Activated CD4-positive, alpha-beta T cell treated with anti-CD3 and anti-CD28 coated beads for 24 hours (primary cell): ENCODE results near the gene LRRC2.

ENCODE experiments used
- DNase-seq, 2 donors: peaks; one replicate each; pipeline ENCODE4 v3.0.0-alpha.2; 2020; ENCODE audit warnings: low read depth in 2 of 2

LRRC2 gene

GRCh38 chr3:46477756-46478155 lies 88.3 kb downstream of the LRRC2 start:
- DNase-seq, result no peak

DNA sequence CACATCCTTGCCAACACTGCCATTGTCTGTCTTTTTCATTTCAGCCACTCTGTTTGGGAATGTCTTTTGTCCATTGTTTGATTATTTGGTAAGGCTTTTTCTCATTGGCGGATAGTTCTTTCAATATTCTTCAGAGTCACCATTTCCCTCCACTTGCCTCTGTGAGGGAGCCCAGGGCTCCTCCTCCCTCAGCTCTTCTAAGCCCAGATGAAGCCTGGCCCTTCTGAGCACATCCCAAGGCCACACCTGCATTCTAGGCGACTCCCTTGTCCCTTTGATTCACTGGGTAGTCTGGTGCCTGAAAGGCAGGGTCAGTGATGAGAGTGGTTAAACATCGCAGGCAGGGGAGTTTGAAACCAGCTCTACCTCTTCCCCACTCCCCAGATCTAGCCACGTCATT lies 89.0 kb downstream of the LRRC2 start:
- DNase-seq, result no peak

DNA sequence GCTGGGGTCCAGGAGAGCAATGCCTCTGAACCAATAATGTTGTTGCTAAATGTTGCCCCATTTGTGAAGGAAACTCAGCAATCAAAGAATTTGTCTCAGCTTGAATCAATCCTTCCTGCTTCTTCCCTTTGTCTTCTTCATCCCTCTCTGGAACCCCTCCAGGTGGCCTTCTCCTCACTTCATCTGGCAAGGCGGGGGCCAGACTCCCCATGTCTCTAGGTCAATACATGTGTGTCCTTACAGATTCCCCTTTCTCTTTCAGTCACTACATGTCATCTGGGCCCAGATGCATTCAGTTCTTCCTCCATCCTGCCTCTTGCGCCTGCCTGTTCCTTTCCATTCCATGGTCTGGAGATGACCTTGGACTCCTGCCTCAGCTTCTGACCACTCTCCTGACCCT lies 93.4 kb downstream of the LRRC2 start:
- DNase-seq, result no peak

GRCh38 chr3:46471371-46471914 lies 94.7 kb downstream of the LRRC2 start:
- no peak for DNase-seq

- DNase-seq, result no peak
These were observed 95.3 kb downstream of the LRRC2 start for GRCh38 chr3:46470831-46471230.

DNA sequence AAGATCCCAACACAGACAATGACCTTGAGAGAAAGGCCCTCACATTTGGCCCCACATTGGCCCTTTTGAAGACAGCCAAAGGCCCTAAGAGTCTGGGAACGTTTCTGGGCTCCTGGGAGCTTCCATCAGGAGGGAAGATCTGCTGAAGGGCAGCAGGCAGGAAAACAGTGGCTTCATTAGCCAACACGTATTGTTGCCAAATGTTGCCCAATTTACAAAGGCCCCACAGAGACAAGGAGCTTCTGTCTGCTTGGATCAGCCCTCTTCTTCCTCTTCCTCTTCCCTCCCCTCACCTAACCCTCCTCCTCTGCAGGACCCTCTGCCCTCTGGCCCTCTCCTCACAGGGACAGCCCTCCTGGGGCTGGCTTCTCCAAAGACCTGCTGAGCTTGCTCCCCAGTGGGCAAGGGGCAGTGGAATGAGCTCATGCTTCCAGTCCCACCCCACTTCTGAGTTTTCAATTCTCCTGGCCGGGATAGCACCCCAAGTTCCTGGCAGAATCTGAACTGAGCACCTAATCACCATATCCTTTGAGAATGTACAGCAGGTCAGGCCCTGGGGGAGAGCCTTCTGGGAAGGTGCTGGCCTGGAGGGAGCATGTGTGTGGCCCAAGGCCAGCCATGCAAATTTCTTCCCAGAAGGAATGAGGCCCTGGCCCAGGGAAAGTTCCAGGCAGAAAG lies 96.3 kb downstream of the LRRC2 start:
- DNase-seq, result no peak

GRCh38 chr3:46468753-46469600 lies 97.1 kb downstream of the LRRC2 start:
- DNase-seq, result no peak

DNA sequence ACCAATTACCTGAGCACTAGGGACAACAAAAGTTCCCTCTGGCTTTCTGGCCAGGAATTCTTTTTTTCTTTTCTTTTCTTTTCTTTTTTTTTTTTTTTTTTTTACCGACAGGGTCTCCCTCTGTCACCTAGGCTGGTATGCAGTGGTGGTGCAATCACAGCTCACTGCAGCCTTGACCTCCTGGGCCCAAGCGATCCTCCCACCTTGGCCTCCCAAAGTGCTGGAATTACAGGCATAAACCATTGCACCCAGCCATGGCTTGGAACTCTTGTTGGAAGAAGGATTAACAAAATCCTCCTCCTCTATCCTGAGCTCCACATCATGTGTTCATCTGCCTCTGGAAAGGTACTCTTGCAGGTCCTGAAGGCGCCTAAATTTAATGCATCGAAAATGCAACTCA lies 98.5 kb downstream of the LRRC2 start:
- DNase-seq, result no peak

GRCh38 chr3:46466871-46467403 lies 99.2 kb downstream of the LRRC2 start:
- DNase-seq, result no peak

DNA sequence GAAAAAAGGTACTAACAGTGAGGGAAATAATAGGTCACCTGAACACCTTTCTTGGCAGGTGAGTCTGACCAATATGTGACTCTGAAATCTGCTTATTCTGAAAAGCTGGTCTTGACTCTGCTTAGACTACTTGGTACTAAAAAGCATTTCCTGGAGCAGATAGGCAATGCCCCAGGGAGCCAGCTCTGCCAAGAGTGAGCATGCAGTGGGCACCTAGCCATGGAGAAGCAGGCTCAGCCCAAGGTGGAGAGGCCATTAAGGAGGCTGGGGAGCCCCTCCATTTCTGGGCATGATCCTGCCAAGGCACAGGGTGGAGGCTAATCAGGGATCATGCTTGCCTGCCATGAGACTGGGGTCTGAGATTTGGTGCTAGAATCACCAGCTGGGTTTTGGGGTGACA lies 99.8 kb downstream of the LRRC2 start:
- no peak for DNase-seq
